HG03280 (cell line): Measurements from ENCODE around the gene GMDS.

Source experiments
- ATAC-seq: cut with Tn5 transposase; IDR thresholded peaks from one replicate; pipeline ENCODE4 v1.9.1; 2021; ENCODE audit warnings: mild to moderate bottlenecking, moderate library complexity; ENCODE audit not compliant: unreplicated experiment

GMDS gene

DNA sequence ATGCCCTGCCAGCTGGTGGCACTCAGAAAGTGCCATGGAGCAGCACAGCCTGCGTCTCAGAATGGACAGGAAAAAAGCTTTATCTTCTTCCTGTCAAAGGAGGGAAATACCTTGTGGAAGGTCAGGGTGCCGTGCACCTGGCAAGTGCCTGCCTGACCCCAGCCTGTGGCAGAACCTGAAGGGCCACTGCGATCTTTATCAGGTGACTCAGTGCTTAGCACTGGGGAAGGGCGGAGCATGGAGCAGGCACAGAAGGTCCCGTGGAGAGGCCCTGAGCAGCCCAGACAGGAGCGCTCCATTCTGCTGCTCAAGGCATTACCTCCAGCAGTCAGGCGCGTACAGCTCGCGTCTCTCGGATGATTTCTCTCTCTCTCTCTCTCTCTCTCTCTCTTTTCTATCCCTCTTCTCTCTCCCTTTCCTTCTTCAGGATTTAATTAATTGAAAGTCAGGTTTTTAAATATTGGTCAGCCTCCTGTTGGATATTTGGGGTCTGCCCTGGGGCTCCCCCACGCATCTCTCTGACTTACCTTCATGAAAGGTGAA is 604.0 kb downstream of the GMDS start:
- no peak for ATAC-seq

DNA sequence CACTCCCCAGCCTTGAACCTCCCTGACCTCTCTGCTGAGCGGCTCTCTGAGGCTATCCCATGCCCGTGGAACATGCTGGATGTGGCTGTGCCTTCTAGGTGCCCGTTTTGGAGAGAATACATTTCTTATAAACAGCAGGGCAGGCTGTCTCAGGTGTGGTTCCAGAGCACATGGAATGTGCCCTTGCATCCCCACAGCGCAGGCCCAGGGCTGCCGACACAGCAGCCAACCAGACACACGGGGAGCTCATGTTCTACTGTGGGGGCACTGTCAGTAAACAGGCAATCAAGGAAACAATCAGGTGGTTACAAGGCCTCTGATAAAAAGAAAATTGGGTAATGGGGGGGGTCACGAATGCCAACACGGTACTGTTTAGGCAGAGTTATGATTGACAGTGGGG is 604.9 kb downstream of the GMDS start:
- no peak for ATAC-seq

DNA sequence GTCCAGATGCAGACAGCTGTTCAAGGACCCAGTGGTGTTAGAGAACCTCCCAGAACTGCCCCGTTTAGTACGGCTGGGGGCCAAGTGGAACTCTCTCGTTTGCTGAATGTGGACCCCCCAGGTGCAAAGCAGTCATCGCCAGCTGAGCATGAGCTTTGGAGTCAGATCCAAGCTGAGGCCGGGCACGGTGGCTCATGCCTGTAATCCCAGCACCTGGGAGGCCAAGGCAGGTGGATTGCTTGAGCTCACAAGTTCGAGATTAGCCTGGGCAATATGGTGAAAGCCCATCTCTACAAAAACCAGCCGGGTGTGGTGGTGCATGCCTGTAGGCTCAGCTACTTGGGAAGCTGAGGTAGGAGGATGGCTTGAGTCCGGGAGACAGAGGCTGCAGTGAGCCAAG is 606.0 kb downstream of the GMDS start:
- ATAC-seq: no peak

DNA sequence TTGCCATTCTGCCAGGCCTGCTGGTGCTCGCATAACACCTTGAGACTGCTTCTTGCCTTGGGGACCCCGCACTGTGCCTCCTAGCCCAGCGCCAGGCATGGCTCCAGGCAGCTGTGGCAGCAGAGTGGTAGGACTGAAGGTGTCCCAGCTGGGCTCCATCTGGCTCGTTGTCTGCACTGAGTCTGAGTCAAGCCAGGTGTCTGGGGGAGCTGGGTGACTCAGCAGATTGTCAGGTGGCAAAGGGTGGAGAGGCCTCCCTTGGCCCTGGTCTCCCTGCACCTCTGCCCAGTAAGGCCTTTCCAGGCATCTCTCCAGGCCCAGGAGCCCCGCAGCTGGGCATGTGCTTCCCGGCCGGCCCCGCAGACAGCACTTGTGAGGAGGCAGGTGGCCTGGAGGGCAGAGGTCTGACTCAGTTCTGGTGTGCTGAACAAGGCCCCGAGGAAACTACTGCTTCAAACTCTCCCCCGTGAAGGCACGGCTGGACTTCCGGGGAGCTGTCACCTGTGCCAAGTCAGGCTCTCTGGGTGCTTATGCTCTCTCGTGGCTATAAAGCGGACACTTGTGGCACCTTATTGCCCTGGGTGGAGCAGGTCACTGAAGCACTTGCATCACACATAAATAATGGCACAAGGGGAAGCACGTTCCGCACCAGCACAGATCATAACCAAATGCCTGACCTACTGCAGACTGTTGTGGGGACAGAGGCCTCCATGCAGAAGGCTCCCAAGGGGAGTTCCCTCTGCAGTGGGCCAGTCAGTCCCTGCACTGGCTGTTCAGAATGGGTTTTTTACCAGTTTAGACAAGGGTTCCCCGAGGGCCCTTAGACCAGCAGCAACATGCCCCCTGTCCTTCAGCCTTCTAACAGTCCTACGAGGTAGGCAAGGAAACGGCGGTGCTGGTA is 608.2 kb downstream of the GMDS start:
- no peak for ATAC-seq

DNA sequence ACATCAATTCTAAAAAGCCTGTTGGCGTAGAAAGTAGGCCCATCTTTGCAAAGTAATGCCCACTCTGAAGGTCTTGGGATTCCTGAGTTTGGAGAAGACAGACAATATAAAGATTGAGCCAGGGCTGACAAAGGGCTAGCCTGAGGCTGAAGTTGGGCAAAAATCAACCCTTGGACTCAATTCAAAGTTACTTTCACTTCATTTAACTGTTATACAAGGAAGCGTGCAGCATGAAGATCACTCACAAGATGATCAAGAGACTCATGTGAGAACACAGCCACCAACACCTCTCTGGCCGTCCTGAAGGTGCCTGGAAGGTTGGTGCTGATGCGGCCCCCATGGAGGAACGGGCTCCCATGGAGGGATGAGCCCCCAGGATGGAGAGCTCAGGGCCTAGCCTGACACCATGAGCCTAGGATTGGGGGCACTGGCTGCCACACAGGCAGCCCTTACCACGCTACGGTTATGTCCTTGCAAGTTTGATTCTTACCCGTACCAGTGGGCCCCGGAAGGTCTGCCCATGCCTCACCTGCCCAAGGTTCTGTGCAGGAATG is 609.1 kb downstream of the GMDS start:
- ATAC-seq: no peak

DNA sequence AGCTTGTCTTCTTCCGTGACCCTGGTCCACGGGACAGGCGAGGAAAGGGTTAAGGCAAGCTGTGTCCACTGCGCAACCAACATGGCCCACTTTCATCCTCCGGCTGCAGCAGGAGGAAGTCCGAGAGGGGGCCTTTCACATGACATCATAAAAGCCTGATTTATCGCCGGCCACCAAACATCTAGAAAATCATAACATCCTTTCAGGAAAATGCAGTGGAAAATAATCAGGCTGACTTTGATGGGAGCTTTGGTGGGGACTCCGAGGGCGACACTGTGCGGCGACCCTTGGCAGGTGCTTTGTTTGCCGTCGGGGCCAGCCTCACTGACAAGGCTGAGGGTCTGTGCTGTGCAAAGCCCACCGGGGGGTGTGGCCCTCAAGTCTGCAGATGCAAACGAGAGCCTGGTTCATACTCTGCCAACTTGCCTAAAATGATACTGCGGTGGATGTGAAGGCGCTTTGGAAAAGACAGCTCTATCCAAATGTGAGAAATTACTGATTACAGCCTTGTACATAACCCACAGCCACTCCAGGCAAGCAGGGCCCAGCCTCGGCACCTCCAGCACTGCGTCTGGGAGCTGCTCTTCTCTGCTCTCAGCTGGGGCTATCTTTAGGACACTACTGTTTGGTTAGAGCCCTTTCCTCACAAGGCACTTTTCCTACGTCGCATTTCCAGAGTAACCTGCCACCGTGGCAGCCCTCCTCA is 609.9 kb downstream of the GMDS start:
- no peak for ATAC-seq

DNA sequence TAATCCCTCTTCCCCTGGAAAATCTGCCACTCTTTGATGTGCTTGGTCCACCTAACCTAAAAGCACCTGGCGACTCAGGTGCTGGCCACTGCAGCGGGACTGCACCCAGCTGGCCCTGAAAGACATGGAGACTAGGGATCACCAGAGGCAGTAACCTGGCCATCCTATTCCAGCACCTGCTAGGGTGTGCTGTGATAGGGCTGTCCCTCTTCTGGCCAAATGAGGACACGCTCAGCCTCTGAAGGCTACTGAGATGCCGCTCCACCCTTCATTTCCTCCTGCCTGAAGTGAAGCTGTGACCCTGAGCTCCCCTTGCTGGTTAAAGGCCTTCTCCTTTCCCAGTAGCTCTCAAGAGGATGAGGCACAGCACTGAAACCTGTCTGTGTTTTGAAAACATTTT is 611.3 kb downstream of the GMDS start:
- ATAC-seq: no peak

DNA sequence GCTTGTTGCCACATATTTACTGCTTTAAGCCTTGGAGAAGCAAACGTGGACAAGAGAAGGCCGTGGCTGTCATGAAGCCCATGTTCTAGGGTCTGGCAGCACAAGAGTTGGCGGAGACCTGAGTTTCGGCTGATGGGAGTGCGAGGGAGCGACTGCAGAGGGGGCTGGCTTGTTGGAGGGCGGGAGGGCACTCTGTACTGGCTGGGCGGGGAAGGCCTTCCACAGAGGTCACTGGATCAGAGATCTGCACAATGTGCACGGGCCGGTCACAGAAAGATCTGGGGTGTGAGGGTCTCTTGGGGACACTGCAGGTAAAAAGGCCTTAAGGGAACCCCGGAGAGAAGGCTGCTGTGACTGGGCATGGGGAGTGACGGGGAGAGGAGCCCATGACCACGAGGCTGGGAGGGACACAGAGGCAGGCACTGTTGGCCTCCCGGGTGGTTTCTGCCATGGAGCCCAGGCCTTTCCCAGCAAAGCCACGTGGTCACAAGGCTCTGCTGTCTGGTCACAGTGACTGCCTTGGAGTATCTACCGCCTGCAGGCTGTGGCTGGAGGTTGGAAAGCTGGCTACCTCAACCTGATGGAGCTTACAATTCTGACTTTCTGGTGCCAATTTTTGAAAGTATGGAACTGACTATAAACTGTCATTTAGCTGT is 611.9 kb downstream of the GMDS start:
- ATAC-seq: no peak

DNA sequence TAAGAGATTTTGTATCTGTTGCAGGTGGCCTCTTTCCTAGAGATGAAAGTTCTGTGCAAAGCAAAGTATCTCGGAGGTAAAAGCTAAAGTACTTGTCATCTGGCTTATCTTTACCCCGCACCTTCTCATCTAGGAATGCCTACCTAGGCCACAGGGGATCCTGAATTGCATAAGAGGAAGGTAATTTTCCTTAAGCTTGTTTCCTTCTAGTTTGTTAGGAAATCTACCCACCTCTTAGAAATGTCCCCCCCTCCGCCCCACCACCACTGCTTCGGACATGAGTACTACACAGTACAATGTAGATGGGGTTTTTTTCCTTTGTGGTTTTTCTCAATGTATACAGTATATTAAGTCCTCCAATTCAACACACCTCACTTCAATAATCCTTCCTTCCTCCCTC is 614.2 kb downstream of the GMDS start:
- no peak for ATAC-seq

DNA sequence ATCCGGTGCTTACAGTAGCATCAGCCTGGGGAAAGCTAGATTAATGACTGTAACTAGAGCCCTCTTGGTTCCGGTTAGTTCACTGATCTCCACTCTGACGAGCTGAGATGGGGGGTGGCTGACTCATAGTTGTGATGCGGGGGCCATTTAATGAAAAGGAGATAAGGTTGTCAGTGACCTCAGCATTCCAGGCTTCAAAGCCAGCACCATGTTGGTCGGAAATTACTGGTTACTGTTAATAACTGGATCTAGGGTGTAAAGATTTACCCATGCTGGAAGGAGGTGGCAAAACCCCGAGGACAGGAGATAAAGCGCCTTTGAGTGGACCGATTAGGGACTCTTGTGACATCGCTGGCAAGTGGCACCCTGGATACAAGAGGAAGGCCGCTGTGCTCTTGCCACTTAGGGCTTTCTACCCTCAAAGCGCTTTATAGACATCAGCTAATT is 614.6 kb downstream of the GMDS start:
- ATAC-seq: no peak

DNA sequence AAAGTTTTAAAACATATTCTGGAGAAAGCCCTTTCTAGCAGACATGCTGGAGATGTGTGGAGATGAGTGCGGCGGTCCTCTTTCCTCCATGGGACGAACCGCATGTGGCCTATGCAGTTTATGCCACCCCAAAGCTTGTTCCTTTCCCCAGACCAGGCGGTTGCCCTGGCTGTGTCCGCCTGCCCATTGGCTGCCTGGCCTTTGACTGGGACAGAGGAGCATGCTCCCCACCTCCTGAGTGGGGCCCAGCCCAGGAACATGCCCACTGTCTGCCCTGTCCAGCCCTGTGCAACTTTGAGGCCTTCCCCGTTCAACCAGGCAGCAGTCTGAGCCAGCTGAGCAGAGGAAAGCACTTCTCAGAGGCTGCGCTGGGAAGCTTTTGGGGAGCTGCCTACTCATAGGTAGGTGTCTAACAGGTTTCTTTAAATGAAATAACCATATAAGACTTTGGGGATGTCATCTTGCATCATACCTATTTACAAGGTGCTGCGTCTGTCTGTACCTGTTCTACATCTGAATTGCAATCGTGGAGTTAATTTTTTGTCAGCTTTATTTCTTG is 615.1 kb downstream of the GMDS start:
- no peak for ATAC-seq

DNA sequence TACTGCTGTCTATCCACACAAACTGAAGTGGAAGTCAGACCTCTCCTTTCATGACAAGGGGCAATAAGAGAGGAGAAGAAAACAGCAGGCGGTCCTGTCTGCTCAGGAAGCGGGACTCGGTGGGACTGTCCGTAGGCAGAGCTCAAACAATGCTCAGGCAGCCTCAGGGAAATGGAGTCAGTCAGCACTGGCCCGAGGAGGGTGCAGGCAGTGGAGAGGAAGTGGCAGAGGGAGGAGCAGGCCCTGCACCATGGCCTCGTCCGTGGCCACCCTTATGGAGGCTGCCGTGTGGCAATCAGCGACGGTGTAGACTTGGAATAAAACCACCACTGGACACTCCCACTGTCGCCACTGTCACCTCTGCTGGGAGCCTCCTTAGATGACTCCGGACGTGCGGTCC is 616.1 kb downstream of the GMDS start:
- ATAC-seq: no peak

DNA sequence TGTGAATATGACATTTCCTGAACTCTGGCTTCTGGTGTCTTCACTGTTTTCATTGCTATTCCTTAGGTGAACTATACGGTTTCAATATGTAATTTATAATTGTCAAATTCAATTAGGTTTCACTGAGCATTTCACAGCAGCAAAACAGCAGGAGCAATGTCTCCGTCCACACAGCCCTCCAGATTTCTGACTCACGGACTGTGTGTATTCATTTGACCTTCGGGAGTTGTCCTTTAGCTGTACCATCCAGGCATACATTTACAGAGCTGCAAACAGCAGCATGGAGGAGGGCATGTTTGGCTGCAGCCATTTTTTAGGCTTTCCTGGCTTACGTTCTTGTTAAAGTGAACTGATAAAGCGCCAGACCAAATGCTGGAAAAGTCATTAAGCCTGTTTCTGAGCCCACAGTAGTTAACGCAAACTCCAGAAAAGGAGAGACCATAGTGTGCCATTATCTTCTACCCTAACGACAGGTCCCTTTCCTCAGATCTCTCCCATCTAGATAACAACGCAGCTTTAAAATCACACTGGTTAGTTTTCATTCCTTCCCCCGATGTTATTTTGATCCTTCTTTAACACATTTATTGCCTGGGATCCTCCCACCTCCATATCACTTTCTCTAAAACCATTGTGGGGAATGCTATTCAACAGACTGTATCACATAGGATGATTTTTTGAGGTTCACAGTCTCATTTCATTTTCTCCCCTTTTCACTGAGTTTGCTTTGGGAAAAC is 617.4 kb downstream of the GMDS start:
- no peak for ATAC-seq

DNA sequence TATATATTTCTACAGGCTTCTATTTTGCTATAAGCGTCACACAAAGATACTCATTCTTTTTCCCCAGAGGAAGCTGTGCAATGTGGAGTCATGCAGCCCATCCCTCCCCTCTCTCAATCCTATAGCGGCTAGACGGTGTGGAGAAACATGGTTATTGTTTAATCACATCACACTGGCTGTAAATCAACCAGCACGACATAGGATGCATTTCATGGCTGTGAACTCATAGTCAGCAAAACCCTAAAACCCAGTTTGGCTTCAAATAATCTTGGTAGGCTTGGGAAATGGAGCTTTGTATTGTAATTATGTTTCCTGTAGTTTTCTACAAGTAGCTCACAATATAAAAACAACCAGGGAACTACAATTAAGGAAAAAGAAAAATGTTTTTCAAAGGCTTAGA is 618.9 kb downstream of the GMDS start:
- no peak for ATAC-seq

DNA sequence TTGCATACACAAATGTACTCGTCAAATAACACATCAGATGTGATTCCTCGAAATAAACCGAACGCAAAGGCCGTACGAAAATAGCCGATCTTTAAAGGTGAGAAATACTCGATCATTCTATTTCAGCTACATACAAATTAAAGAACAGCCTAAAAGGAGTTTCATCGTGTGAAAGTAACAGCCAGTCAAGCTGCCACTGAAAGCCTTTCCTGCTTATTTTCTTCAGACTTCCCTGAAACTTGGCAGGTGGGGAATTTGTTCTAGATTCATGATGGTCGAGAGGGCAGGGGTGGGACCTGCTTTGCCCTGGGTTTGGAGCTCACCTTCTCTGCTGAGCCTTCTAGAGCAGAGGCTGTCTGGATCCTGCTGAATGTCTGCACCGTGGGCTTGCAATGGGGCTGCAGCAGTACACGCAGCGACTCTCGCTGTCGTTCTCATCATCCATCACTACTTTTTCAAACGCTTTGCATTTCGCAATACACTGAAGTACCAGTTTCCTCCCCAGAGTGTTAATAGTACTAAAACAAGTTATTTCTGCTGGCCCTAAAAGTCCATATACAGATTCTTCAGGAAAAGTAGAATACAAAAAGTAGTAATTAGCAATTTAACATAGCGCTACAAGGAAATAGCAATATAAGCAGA is 619.5 kb downstream of the GMDS start:
- ATAC-seq: no peak

DNA sequence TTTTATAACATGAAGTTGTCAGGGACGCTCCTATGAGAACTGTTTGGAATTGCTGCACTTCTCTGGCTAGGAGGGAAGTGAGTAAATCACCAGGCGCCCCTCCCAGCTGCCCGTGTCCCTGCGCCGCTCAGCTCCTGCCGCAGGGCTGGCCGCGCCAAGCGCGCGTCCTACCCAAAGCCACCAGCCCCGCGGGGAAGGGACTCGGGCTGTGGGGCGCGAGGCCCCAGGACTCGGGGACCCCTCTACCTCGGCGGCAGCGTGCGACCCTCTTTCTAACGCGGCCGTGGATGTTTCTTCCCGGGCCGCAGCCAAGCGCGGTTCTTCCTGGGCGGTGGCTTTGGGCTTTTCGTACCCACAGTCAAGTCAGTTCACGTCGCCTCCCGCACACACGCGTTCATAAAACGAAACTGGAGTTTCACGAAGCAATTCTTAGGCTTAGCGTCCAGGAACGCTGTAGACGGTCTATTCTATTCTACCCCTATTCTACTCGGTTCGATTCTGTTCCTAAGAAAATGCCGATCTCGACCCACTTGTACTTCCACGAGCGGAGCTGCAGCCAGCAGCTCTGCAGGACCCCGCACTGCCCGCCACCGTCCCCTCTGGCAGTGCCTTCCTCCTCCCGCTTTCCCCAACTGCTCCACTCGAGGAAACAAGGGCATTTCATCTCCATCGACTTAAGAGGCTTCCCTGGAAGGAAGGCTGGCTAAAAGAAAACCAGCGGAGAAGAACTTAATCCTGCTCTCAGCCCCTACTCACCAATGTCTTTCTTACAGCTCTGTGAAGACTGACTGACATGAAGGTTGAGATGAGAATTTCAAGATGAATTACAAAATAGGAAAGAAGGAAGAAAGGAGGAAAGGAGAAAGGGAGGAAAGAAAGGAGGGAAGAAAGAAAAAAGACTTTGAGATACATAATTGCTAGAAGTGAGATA is 620.3 kb downstream of the GMDS start:
- no peak for ATAC-seq

DNA sequence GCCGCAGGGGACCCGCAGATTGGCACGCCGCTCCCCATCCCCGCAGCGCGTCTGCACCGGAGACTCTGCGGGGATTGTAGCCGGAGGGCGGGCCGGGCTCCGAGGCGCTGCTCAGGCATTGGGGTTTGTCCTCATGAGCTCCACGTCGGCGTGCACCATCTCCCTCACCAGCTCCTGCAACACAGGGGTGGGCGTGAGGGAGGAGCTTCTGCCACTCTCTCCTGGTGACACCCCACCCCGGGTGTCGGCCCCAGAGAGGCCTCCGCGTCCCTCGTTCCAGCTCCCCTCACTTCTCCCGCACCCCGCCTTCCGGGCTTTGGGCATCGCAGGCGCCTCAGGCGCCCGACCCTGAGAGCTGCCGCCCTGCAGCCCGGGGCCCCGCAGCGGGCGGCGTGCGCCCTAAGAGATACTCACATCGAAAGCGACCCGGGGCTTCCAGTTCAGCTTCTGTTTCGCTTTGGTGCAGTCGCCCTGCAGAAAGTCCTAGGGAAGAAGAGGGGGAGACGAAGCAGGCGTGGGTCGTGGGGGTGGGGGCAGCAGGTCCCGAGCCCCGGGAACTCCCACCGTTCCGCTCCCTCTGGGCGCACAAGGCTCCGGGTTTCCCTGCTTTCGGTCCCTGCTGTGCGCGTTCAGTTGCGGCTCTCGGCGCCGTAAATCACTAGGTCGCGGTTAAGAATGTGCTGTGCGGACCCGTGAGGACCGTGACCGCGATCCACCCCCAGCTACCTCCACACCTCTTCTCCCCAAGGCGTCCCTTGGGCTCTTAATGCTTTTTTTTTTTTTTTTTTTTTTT is 621.2 kb downstream of the GMDS start:
- ATAC-seq: no peak

DNA sequence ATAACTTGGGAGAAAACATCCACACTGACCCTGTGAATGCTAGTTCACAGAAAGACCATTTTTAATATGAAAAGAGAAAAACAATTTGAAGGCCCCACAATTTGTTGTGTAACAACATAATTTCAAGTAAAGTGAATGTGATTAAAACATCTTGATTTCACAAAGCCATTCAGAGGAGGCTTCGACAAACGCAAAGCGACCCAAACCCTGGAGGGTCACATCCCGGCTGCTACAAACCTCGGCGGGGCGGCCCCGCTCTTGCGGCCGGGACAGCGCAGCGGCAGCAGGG is 621.7 kb downstream of the GMDS start:
- no peak for ATAC-seq
